Activated T-helper 1 cell treated with anti-CD3 and anti-CD28 coated beads, Interleukin-2, amount 50 U/mL, for 16 hours (primary cell): ENCODE measurements around the gene RPTOR.

Experiments
- DNase-seq, 2 donors: peaks; one replicate each; pipeline ENCODE4 v3.0.0-alpha.2; 2020; ENCODE audit warnings: low read depth in 1 of 2, low spot score in 1 of 2

The RPTOR gene

DNA sequence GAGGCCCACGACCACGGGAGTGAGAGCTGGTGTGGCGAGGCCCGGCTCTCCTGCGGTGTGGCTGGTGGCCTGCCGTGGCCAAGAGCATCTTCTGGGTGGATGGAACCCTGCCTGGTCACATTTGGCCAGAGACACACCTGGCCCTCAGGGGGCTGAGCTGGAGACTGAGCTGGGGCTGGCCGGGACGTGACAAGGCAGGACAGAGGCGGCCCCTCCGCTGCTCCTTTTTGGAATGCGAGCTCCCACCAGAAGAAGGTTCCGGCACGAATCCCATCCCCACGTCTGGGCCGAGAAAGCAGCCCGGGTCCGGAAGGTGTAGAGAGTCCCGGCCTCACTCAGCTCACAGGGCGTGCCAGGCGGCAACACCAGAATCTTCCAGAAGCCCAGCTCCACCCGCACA, 421.0 kb downstream of the RPTOR start:
- no peak for DNase-seq

DNA sequence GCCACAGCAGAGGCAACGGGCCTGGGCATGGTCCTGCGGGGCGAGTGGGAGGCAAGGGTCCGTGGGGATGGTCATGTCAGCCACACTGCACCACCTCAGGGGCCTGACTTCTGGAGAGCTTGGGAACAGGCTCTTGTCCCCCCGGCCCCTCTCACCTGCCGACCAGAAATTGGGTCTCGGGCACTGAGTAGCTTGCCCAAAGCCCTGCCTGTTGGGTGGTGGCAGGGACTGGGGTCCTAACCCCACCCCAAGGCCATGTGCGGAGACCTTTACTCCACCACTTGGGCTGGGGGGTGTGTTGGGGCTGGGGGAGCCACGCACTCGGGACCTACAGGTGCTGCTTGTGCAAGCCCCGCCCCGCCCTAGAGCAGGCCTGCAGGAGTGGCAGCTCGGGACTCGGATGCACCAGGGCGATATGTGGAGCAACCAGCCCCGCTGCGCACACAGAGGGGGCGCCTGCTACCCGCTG, 422.8 kb downstream of the RPTOR start:
- no peak for DNase-seq

DNA sequence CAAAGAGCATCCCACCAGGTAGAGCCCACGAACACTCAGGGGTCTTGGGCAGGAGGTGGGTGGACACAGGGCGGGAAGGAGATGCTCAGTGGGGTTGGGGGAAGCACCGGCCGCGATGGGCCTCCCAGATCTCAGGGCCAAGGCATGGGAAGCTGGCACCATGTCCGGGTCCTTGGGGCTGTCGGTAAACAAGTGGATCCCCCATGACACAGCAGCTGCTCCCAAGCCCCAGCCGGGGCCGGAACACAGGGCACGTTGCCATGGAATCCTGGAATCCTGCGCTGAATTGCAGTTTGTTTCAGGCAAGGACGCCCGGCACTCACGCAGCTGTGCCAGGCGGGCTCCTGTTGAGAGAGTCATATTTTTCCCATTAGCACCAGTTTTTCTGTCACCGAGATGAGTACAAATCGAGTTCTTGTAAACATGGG, 424.0 kb downstream of the RPTOR start:
- no peak for DNase-seq

DNA sequence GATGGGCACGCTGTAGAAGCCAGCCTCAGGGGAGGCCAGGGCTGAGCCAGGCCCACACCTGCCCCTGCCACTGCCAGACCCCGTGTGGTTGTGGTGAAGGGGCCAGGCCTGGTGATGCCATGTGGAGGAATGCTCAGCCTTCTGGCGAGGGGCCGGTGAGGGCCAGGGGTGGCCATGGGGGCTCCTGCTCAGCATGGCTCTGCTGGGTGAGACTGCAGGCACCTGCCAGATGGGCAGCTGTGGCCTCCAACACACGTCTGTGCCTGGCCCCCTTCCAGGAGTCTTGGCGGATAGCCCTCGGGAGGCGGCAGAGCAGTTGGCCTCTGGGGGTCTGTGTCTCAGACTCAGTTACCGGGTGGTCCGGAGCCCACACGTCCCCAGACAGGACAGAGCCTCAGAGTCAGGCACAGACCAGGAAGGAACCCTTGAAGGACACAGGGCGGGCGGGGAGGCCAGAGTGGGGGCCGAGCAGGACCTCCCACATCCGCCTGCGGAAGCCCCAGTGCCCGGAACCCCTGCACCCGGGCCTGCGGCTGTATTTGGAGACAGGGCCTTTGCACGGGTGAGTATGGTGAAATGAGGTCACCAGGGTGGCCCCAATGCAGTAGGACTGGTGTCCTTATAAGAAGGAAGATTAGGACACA, 424.5 kb downstream of the RPTOR start:
- DNase-seq = no peak

DNA sequence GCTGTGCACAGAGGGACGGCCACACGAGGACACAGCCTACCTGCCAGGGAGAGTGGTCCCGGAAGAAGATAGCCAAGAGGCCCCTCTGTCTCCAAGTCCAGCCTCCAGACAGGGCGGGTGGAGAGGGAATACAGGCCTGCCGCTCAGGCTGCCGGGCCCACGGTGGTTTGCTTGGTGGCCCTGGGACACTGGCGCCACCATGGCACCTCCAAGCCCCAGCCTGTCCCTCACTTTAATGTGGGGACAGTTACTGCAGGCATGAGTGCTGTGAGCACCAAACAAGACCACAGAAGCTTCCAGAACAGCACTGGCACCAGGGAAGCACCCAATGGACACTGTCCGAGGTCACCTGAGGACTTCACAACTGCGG, 425.0 kb downstream of the RPTOR start:
- no peak for DNase-seq

DNA sequence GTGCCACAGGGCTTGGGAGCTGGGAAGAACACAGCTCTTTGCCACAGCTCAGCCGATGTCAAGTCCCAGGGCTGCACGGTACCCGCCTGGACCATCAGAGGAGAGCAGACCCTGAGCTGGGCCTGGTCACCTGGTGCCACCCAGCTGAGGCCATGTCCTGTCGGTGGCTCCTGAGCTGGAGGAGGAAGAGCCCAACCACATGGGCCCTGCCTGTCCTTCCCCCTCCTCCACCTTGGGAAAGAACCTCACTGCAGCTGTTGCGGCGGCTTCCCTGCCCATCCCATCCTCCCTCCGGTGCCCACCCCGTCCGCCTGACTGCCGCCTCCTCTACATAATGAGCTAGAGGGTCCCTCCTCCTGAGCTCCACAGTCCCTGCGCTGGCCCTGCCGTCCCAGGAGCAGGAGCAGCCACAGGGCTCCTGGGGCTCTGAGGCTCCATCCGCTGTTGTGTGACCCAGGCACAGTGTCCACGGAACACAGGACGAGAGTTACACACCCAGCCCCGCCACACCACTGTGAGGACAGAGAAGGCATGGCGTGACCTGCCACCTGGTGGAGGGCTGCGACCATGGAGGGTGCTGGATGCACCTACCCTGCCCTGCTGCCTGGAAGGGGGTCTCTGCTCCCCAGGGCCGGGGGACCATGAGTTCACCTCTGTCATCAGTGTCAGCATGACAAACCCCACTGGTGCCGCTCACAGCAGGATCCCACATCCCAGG, 425.6 kb downstream of the RPTOR start:
- peak in 1 of 2 donors; percentile 17 for DNase-seq

DNA sequence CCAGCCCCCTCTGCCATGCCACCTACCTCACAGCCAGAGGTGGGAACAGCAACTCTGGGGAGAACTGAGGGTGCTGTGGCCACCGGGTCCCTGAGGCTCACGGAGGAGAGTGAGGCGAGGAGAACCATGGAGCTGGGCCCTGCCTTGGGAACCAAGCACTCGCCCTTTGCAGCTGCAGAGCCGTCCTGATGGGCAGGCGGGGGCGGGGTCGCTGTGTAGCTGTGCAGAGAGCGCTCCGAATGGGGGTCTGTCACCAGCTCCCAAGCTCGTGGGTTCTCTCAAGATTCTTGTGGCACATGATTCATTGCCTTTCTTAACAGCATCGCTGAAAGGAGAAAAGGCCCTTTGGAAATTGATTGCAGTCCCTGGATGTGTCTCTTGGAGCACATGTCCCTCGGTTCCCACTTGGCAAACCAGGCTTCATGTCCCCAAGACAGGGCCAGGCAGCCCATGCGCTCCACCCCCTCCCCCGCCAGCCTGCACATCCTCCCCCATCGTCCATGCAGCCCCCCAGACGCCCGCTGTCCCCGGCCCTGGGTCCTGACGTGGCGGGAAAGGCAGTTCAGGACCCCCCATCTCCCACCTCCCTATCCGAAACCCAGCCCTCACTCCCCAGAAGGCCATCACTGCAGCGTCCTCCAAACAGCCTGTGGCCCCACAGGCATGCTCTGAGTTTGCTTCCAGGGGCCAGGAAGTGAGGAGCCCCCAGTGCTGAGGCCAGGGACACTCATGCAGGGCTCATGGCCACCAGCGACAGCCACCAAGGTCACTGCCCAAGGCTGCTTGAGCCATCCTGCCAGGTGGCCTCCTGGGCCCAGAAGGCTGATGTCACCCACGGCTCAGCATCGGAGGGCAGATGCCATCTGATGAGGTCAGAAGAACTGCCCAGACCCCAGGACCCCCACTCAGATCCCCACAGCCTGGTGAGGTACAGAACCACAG, 426.4 kb downstream of the RPTOR start:
- no peak for DNase-seq

DNA sequence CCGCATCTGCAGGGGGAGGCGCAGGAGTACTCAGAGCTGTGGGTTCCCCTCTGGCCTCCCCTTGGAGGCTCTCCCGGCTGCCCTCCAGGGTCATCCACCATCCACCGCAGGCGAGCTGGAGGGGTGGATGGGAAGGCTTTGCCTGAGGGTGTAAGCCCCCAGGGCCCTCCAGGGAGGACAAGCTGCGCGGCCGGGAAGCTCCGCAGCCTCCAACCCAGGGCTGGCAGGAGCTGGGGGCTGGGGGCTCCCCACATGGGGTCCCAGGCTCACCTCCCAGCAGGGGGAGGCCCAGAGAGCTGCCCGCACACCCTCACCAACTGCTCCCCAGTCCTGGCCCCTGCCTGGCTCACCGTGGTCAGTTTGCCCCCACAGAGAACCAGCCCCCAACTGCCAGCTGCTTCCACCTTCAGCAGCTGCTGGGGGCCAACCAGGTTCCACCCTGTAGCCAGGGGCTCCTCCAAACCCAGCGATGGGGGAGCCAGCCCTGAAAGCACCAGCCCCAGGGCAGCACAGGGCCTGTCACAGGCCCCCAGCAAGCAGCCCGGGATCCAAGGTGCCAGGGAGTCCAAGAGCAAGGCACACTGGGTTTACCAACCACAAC, 427.2 kb downstream of the RPTOR start:
- no peak for DNase-seq

DNA sequence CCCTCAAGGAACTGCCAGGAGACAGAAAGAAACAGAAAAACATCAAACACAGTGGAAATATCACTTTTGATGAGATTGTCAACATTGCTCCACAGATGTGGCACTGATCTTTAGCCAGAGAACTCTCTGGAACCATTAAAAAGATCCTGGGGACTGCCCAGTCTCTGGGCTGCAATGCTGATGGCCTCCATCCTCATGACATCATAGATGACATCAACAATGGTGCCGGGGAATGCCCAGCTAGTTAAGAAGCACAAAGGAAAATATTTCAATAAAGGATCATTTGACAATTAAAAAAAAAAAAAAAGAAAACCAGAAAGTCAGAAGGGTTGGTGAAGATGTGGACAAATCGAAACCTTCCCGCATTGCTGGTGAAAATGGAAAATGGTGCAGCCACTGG, 432.1 kb downstream of the RPTOR start:
- no peak for DNase-seq

DNA sequence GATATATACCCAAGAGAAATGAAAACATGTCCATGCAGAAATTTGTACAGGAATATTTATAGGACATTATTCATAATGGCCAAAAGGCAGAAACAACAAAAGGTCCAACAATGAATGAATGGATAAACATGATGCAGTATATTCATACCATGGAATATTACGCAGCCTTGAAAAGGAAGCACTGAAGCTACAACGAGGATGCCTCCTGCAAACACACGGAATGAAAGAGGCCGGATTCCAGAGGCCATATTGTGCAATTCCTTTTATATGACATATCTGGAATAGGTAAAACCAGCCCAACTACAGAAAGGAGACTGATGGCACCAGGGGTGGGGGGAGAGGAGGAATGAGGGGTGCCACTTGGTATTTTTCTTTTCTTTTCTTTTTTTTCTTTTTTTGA, 432.5 kb downstream of the RPTOR start:
- DNase-seq = no peak

DNA sequence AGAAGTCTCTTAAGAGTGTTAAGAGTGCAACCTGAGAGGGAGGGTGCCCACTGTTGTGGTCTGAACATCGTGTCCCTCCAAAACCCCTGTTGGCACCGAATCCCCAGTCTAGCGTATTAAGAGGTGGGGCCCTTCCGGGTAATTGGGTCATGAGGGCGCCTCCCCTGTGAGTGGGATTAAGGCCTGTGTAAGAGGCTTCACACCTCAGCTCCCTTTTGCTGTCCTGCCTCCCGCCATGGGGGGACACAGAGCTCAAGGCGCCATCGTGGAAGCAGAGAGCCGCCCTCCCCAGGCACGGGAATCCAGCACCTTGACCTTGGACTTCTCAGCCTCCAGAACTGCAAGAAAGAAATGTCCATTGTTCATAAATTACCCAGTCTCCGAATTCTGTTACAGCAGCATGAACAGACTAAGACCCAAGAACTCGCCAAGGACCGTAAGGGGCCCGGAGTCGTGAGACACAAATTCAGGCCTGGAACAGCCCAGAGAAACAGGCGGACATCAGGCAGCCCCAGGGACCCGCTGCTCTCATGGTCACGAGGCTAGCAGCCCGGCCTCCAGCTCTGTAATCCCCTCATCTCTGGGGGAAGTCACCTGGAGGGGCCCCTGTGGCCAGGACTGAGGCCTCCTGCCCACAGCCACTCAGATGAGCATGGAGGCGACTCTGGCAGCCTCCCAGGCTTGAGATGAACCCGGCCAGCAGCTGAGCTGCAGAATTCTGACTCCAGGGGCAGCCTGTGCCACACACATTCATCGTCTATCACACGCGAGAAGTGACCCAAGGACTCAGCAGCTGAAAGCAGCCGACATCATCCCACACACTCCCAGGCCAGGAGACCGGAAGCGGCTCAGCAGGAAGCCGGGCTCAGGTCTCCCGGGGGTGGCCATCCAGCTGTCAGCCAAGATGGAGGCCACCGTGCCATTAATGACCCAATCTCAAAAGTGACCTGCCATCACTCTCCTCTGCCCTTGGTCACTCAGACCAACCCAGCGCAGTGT, 434.2 kb downstream of the RPTOR start:
- DNase-seq = no peak

DNA sequence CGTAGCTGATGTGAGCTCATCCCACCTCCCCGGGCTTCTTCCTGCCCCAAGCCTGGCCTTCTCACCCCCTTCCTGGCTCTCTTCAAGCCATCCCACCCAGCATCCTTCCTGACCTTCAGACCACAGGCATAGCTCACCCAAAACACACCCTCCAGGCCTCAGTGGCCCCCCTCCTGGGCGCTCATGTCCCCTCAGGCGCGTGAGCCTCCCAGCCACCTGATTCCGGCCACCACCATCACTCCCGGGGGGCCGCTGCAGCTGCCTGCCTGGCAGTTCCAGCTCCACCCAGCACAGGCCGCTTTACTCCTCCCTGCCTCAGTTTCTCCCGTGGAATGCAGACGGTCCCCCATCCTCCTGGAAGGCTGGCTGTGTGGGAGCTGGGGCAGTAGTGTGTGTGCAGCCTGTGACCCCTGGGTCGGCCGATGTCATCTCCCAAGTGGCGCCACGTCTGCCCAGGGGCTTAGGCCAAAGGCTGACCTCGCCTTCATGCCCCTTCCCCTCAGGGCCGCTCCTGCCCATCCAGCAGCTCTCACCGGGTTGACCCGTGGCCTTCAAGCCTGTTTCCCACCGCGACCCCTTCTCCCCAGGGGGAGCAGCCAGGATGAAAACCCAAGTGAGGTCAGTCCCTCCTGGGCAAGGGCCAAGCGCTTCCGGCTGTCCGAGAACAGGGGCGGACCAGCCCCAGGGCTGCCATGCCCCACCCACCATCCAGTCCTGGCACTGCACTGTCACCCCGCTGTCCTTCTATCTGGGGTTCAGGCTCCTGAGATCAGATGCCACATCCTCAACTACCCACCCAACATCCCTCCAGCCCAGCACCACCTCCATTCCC, 435.1 kb downstream of the RPTOR start:
- no peak for DNase-seq

DNA sequence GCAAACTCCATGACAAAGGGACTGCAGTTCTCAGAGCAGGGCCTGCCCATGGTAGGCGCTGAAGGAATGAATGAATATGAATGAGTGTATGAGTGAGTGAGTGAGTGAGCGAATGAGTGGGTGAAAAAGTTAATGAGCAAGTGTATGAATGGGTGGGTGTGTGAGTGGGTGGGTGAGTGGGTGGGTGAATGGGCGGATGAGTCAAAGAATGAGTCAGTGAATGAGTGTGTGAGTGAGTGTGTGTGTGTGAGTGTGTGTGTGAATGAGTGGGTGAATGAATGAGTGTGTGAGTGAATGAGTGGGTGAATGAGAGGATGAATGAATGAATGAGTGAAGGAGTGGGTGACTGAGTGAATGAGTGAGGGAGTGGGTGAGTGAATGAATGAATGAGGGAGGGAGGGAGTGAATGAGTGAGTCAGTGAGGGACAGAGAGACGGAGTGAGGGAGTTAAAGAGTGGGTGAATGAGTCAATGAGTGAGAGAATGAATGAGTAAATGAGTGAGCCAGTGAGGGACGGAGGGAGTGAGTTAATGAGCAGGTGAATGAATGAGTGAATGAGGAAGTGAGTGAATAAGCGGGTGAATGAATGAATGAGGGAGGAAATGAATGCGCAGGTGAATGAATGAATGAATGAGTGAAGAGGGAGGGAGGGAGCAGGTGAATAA, 435.9 kb downstream of the RPTOR start:
- DNase-seq = no peak

DNA sequence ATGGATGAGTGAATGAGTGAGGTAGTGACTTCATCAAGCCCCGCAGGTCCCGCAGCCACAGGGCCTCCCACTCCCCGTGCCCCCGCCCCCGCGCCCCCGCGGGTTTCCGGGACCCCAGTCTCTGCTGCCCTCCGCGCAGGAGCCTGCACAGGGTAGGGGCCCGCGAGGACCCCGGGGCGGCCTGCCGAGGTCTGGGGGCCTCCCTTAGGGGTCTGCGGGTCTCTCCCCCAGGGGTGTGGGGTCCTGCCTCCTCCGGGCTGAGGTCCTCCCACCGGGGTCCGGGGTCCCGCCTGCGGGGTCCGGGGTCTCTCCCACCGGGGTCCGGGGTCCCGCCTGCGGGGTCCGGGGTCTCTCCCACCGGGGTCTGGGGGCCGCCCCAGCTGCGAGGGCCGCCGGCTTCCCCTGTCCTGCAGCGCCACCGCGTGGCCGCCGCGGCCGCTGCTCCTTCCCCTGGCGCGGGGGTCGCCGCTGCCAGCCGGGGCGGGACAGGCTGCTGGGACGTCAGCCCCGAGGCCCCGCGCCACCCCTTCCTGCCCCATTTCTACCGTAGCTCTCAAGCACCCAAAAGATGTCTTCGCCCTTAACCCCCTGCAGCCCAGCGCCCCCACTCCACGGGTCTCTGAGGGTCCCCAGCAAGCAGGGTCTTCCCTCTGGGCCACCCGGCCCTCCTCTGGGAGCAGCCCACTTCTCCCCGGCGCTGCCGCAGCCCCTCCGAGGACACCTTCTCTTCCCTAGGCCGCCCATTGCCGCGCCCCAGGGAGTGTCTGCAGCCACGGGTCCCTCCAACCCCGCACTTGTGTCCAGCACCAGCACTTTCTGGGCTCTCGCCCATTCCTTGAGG, 436.6 kb downstream of the RPTOR start:
- DNase-seq = no peak

DNA sequence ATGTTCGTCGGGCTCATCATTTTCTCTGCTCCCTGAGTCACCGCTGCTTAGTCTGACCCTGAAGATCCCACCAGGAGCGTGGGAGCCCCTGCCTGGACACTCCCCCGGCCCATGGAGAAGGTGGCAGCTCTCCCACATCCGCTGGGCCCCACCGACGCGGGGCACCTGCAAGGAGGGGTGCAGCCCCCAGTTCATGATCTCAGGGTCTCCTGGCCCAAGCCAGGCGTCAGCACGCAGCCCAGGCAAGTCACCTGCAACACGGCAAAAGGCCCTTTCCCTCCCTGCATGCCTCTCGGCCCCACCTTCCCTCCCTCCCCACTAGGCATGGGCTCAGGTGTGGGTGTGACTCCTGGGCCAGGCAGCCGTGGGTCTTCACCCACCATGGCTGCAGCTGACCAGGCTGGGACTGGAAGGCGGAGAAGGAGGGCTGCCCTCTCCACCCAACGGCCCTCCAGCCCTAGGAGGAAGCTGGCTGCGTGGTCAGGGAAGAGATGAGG, 437.3 kb downstream of the RPTOR start:
- DNase-seq = no peak

DNA sequence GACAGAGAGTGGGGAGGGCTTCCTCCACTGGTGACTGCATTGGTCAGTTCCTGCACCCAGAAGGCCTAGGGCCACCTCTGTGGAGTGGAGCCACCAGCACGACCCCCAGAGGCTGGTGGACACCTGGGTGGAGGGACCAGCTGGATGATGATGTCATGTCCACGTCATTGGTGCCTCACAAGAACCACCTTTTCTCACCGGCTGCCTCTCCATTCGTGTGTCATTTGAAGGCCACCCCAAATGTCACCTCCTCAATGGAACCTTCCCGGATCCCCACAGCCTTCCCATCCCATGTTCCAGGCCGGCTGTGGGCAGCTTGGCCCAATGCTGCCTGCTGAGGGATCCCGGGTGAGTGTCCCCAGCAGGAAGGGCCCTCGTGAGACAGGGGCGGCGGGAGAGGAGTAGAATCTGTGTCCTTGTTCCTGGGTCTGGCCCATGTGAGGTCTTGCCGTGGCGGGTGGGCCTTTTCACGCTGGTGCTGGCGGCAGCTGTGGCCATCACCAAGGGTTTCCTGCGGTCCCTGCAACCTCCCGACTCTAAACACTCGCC, 437.9 kb downstream of the RPTOR start:
- DNase-seq = no peak

DNA sequence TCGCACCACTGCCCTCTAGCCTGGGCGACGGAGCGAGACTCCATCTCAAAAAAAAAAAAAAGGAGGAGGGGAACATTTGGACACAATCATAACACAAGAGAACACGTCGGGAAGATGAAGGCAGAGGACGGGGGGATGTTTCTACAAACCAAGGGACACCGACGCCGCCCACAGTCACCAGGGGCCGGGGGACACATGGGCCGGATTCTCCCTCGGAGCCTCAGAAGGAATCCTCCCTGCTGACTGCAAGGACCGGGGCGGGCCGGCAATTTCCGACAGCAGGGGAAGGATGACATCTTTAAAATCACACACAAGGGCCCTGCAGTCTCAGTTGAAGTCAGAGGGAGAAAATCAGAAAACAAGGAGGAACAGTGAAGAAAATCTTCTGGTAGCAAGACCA, 438.9 kb downstream of the RPTOR start:
- DNase-seq = no peak
